Heart left ventricle (tissue), 16 donors: ENCODE results near the gene CEACAM5. TPM values are rescaled to one million over a fixed set of nuclear protein-coding genes. Genes with fewer than 3 reads are reported as not detected.

ENCODE experiments used
- ATAC-seq, 4 donors: fragments of 200-7000 bp; cut with Tn5 transposase; one replicate each; pipeline ENCODE4 v1.9.1; 2020 to 2022; ENCODE audit warnings: moderate library complexity in 4 of 4, mild to moderate bottlenecking in 3 of 4, moderate number of reproducible peaks in 1 of 4
- DNase-seq, 5 donors: peaks; one replicate each; pipeline ENCODE4 v3.0.0-alpha.2; 2020
- H3K27ac ChIP-seq, 12 donors: fragments of 200-600 bp; sonication (generic) in 4 of 12; one replicate each; pipeline versions ENCODE4 v1.5.0 to v1.8.0; 2016 to 2022; ENCODE audit warnings: mild to moderate bottlenecking in 2 of 12
- H3K27me3 ChIP-seq, 9 donors: fragments of 200-600 bp; sonication (generic) in 2 of 9; one replicate each; pipeline versions ENCODE4 v1.5.1 to v1.8.0; 2016 to 2022; ENCODE audit warnings: mild to moderate bottlenecking in 3 of 9
- H3K36me3 ChIP-seq, 9 donors: fragments of 200-600 bp; sonication (generic) in 2 of 9; one replicate each; pipeline versions ENCODE4 v1.5.0 to v1.8.0; 2018 to 2022; ENCODE audit warnings: mild to moderate bottlenecking in 2 of 9
- H3K4me1 ChIP-seq, 12 donors: fragments of 200-600 bp; sonication (generic) in 4 of 12; one replicate each; pipeline versions ENCODE4 v1.5.0 to v1.8.0; 2016 to 2022; ENCODE audit warnings: mild to moderate bottlenecking in 3 of 12
- H3K4me3 ChIP-seq, 12 donors: fragments of 200-600 bp; sonication (generic) in 4 of 12; one replicate each; pipeline versions ENCODE4 v1.5.0 to v1.8.0; 2017 to 2022; ENCODE audit warnings: mild to moderate bottlenecking in 9 of 12, moderate library complexity in 4 of 12
- H3K9me3 ChIP-seq, 12 donors: fragments of 200-600 bp; sonication (generic) in 4 of 12; one replicate each; pipeline versions ENCODE4 v1.5.0 to v1.8.0; 2016 to 2022; ENCODE audit warnings: mild to moderate bottlenecking in 1 of 12
- CTCF ChIP-seq, 12 donors: fragments of 200-600 bp; sonication (generic) in 4 of 12; IDR thresholded peaks; one replicate each; pipeline versions ENCODE4 v1.5.0 to v1.8.0; 2018 to 2022; ENCODE audit warnings: antibody characterized with exemption in 12 of 12, mild to moderate bottlenecking in 5 of 12
- POLR2A ChIP-seq, 2 donors: fragments of 450-650 bp; IDR thresholded peaks; one replicate each; pipeline ENCODE4 v1.6.1; 2017; ENCODE audit warnings: antibody characterized with exemption in 2 of 2, mild to moderate bottlenecking in 2 of 2, moderate library complexity in 2 of 2
- WGBS, 4 donors: extraction: QIAGEN DNeasy Blood & Tissue Kit in 2 of 4; methylation state at CpG; one replicate each; pipeline versions ENCODE4 v1.1.5 to v1.1.7; 2013 to 2018; 5-methylcytosine and 5-hydroxymethylcytosine counted together
- intact Hi-C, 10 donors: fragments of 100-400 bp; cut with DNase I; formaldehyde crosslinking; loops; one replicate each; pipeline versions ENCODE4 v1.11.1 to v1.14.2; 2022
- polyA plus RNA-seq, 2 donors: library from polyadenylated mRNA; stranded (reverse); fragments of 200-250 nt; gene quantifications; one replicate each; pipeline ENCODE4 v1.2.3, GENCODE V29; 2013
- total RNA-seq, 9 donors: library from RNA; depleted of rRNA in 2 of 9; stranded (reverse); fragments of >200 nt in 2 of 9; fragmentation: NEBNext Ultra II Directional in 3 of 9; extraction: Animal tissue kit (Norgen Biotek cat#: 25700) in 3 of 9; gene quantifications; one replicate each; pipeline versions ENCODE4 v1.1.0 to v1.2.4, GENCODE V29; 2016 to 2023
- donor health status: ischemic (EF 13 %, LVEDD 7.1; RV severe dilation, severe dysfunction).
- donor health status: healthy with polysubstance abuse.
- donor health status: DM: no; HTN: yes; CAD: no.
- donor health status: DM: no; HTN: no; CAD: no.
- donor health status: ischemic (EF 25% LVEDD 6.9; RV normal size, moderate dysfunction).
- donor health status: ischemic (EF 25% LVEDD 5.7; RV mildly dilated, moderate dysfunction).
- donor health status: healthy.
- donor health status: DM: yes; HTN: yes; CAD: no.
- donor health status: ischemic (EF 35%, LVEDD 5.7; RV mildly dilated, moderate dysfunction).
- donor health status: nonischemic (EF 11% LVEDD 7.7; RV severe dilation, severe dysfunction).
- donor health status: DM: yes; HTN: yes; CAD: no.
- donor health status: PGD.
- donor health status: ischemic (EF 29% LVEDD 5.4; RV normal size, mild dysfunction).
- donor health status: nonischemic (EF 23%, LVEDD 6.1; RV moderate dilation, normal function).

CEACAM5 gene
- total and polyA plus RNA-seq, 11 donors = 0.22 to 0.75 TPM; not detected in 9

DNA sequence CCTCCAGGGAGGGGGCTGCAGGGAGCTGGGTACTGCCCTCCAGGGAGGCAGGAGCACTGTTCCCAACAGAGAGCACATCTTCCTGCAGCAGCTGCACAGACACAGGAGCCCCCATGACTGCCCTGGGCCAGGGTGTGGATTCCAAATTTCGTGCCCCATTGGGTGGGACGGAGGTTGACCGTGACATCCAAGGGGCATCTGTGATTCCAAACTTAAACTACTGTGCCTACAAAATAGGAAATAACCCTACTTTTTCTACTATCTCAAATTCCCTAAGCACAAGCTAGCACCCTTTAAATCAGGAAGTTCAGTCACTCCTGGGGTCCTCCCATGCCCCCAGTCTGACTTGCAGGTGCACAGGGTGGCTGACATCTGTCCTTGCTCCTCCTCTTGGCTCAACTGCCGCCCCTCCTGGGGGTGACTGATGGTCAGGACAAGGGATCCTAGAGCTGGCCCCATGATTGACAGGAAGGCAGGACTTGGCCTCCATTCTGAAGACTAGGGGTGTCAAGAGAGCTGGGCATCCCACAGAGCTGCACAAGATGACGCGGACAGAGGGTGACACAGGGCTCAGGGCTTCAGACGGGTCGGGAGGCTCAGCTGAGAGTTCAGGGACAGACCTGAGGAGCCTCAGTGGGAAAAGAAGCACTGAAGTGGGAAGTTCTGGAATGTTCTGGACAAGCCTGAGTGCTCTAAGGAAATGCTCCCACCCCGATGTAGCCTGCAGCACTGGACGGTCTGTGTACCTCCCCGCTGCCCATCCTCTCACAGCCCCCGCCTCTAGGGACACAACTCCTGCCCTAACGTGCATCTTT, 7.8 kb upstream of the CEACAM5 start:
- 61 to 77% (median 71%) methylated on average over 11 to 13 of the region's 13 CpGs for WGBS, 4 donors
- DNase-seq = peak in 1 of 5 donors; percentile 39
- Histone ChIP-seq H3K4me3 (no peak overlapping the region), H3K27me3 (peaks cover 0 to 62% (median 15%) of the 10 kb centered on the region in 9 donors), H3K36me3 (no peaks in the 10 kb centered on the region), H3K9me3 (no peaks in the 10 kb centered on the region), H3K27ac (no peak overlapping the region), H3K4me1 (no peaks in the 10 kb centered on the region)
- intact Hi-C loops = no loop called here
- no peak for ATAC-seq
- TF ChIP-seq POLR2A (IDR thresholded peaks at IDR 0.05) = no peak
- TF ChIP-seq CTCF (IDR thresholded peaks at IDR 0.05) = no peak

DNA sequence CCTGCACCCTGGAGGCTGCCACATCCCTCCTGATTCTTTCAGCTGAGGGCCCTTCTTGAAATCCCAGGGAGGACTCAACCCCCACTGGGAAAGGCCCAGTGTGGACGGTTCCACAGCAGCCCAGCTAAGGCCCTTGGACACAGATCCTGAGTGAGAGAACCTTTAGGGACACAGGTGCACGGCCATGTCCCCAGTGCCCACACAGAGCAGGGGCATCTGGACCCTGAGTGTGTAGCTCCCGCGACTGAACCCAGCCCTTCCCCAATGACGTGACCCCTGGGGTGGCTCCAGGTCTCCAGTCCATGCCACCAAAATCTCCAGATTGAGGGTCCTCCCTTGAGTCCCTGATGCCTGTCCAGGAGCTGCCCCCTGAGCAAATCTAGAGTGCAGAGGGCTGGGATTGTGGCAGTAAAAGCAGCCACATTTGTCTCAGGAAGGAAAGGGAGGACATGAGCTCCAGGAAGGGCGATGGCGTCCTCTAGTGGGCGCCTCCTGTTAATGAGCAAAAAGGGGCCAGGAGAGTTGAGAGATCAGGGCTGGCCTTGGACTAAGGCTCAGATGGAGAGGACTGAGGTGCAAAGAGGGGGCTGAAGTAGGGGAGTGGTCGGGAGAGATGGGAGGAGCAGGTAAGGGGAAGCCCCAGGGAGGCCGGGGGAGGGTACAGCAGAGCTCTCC, 6.9 kb upstream of the CEACAM5 start:
- ATAC-seq (no peak), DNase-seq (peak in 1 of 5 donors; percentile 17)
- intact Hi-C loops = no loop called here
- Histone ChIP-seq H3K4me1 (no peaks in the 10 kb centered on the region), H3K9me3 (no peaks in the 10 kb centered on the region), H3K36me3 (no peaks in the 10 kb centered on the region), H3K4me3 (no peak overlapping the region), H3K27me3 (peaks cover 0 to 64% (median 14%) of the 10 kb centered on the region in 9 donors), H3K27ac (no peak overlapping the region)
- 11 to 38% (median 33%) methylated on average over 6 to 10 of the region's 10 CpGs for WGBS, 4 donors
- TF ChIP-seq CTCF (IDR thresholded peaks at IDR 0.05) (no peak), POLR2A (IDR thresholded peaks at IDR 0.05) (no peak)

DNA sequence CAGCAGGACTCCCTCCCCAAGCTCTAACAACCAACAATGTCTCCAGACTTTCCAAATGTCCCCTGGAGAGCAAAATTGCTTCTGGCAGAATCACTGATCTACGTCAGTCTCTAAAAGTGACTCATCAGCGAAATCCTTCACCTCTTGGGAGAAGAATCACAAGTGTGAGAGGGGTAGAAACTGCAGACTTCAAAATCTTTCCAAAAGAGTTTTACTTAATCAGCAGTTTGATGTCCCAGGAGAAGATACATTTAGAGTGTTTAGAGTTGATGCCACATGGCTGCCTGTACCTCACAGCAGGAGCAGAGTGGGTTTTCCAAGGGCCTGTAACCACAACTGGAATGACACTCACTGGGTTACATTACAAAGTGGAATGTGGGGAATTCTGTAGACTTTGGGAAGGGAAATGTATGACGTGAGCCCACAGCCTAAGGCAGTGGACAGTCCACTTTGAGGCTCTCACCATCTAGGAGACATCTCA, 6.2 kb upstream of the CEACAM5 start:
- intact Hi-C loops = no loop called here
- Histone ChIP-seq H3K9me3 (no peaks in the 10 kb centered on the region), H3K4me1 (no peaks in the 10 kb centered on the region), H3K4me3 (no peak overlapping the region), H3K27me3 (peaks cover 0 to 65% (median 20%) of the 10 kb centered on the region in 9 donors), H3K36me3 (no peaks in the 10 kb centered on the region), H3K27ac (no peak overlapping the region)
- TF ChIP-seq CTCF (IDR thresholded peaks at IDR 0.05) (no peak), POLR2A (IDR thresholded peaks at IDR 0.05) (no peak)
- ATAC-seq (no peak), DNase-seq (no peak)
- 35 to 42% (median 38%) methylated on average over 3 of the region's 3 CpGs for WGBS, 4 donors

DNA sequence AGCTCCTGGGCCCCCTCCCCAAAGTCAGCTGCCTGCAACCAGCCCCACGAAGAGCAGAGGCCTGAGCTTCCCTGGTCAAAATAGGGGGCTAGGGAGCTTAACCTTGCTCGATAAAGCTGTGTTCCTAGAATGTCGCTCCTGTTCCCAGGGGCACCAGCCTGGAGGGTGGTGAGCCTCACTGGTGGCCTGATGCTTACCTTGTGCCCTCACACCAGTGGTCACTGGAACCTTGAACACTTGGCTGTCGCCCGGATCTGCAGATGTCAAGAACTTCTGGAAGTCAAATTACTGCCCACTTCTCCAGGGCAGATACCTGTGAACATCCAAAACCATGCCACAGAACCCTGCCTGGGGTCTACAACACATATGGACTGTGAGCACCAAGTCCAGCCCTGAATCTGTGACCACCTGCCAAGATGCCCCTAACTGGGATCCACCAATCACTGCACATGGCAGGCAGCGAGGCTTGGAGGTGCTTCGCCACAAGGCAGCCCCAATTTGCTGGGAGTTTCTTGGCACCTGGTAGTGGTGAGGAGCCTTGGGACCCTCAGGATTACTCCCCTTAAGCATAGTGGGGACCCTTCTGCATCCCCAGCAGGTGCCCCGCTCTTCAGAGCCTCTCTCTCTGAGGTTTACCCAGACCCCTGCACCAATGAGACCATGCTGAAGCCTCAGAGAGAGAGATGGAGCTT, 4.7 kb upstream of the CEACAM5 start:
- Histone ChIP-seq H3K9me3 (no peaks in the 10 kb centered on the region), H3K27me3 (peaks cover 0 to 79% (median 29%) of the 10 kb centered on the region in 9 donors), H3K4me3 (no peak overlapping the region), H3K4me1 (no peaks in the 10 kb centered on the region), H3K36me3 (no peaks in the 10 kb centered on the region), H3K27ac (no peak overlapping the region)
- intact Hi-C loops = no loop called here
- DNase-seq (peak in 1 of 5 donors; percentile 28), ATAC-seq (no peak)
- 51 to 68% (median 59%) methylated on average over 4 to 8 of the region's 8 CpGs for WGBS, 4 donors
- TF ChIP-seq POLR2A (IDR thresholded peaks at IDR 0.05) = no peak
- no peak for TF ChIP-seq CTCF (IDR thresholded peaks at IDR 0.05)
